Epithelial cell of proximal tubule (primary cell): ENCODE results near the gene NR1H2. TPM values are rescaled to one million over a fixed set of nuclear protein-coding genes. Genes with fewer than 3 reads are reported as not detected.
"Not testable (repeated sequence)": the region's sequence is repeated elsewhere in the genome, so short reads cannot be mapped to it uniquely, and the experiment has no call there.

Source experiments
- DNase-seq: peaks from one replicate; pipeline ENCODE4 v3.0.0-alpha.2; 2011; ENCODE audit warnings: low read depth
- H3K4me3 ChIP-seq: 2 replicates; pipeline ENCODE4 v1.5.1; 2011; ENCODE audit warnings: low read depth, mild to moderate bottlenecking, low read length
- CTCF ChIP-seq: conservative IDR thresholded peaks from 2 replicates; pipeline ENCODE4 v1.5.1; 2012; ENCODE audit warnings: low read depth, mild to moderate bottlenecking, low read length
- total RNA-seq: library from RNA; depleted of rRNA; stranded (reverse); fragments of >200 nt; gene quantifications from 2 replicates; pipeline ENCODE4 v1.2.3, GENCODE V29; 2015

NR1H2 gene
- total RNA-seq, 1 donor from 2014 or later = 67.5 TPM

- DNase-seq = no peak
- no peak overlapping the region for H3K4me3 ChIP-seq
- TF ChIP-seq CTCF = no peak
Measured at GRCh38 chr19:50352242-50352641, 24.0 kb upstream of the NR1H2 start.

GRCh38 chr19:50353487-50353880, 22.8 kb upstream of the NR1H2 start:
- DNase-seq, H3K4me3 ChIP-seq: not testable (repeated sequence)

GRCh38 chr19:50356691-50357177, 19.5 kb upstream of the NR1H2 start:
- TF ChIP-seq CTCF = no peak
- no peak overlapping the region for H3K4me3 ChIP-seq
- no peak for DNase-seq

GRCh38 chr19:50357178-50358100, 18.8 kb upstream of the NR1H2 start:
- no peak for DNase-seq
- H3K4me3 ChIP-seq = peak overlapping the region; percentile 56
- TF ChIP-seq CTCF = peak; percentile 85

GRCh38 chr19:50358483-50359327, 17.6 kb upstream of the NR1H2 start:
- no peak for TF ChIP-seq CTCF
- H3K4me3 ChIP-seq = peak overlapping the region; percentile 25
- DNase-seq = no peak

GRCh38 chr19:50359328-50359818, 16.9 kb upstream of the NR1H2 start:
- no peak for DNase-seq
- no peak overlapping the region for H3K4me3 ChIP-seq
- no peak for TF ChIP-seq CTCF
